GM19351 (cell line): Measurements from ENCODE around the gene GLT8D2.

Experiments used
- ATAC-seq: cut with Tn5 transposase; IDR thresholded peaks from one replicate; pipeline ENCODE4 v1.9.1; 2021; ENCODE audit warnings: mild to moderate bottlenecking, moderate library complexity; ENCODE audit not compliant: unreplicated experiment

The GLT8D2 gene

DNA sequence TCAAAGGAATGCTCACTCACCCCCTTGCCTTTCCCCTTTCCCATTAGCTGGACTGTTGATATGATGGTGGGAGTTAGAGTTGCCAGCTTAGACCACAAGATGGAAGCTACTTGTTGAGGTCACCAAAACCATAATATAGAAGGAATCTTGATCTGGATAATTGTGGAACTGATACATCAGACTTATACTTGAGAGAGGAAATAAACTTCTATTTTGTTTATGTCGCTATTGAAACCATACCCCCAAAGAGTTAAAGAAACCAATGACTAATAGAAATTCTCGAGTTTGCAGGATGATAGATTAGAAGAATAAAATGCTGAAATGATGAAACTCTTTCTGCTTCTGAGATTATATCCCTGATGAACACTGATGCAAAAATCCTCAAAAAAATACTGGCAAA is 46.4 kb downstream of the GLT8D2 start:
- ATAC-seq, result no peak

DNA sequence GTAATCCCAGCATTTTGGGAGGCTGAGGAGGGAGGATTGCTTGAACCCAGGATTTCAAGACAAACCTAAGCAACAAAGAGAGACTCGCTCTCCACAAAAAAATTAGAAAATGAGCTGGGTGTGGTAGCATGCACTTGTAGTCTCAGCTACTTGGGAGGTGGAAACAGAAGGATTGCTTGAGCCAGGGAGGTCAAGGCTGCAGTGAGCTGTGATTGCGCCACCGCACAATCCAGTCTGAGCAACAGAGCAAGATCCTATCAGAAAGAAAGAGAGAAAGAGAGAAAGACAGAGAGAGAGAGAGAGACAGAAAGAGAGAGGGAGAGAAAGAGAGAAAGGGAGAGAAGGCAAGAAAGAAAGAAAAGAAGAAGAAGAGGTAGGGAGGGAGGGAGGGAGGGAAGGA is 47.3 kb downstream of the GLT8D2 start:
- no peak for ATAC-seq

DNA sequence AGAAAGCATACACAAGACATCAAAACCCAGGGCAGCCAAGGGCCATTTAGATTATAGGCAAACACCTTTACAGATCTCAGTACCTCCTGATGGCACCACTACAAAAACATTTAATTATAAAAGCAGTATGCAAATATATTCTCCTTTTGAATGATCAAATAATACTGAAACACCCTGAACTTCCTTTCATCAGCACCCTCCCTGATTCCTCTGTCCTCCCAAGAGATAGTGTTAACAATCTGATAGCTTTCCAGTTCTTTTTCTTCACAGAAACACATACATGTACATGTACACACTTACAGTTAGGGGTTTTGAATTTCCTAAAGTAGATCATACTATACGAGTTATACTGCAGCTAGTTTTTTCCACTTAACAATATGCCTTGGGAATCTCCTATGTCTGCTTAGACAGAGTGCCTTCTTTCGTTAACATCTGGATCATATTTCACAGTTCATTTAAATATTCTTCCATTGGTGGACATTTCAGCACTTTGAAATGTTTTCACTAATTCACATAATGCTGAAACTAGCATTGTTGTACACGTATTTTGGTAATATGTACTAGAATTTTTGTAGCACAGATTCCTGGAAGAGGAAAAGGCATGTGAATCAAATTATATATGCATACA is 49.1 kb downstream of the GLT8D2 start:
- no peak for ATAC-seq

DNA sequence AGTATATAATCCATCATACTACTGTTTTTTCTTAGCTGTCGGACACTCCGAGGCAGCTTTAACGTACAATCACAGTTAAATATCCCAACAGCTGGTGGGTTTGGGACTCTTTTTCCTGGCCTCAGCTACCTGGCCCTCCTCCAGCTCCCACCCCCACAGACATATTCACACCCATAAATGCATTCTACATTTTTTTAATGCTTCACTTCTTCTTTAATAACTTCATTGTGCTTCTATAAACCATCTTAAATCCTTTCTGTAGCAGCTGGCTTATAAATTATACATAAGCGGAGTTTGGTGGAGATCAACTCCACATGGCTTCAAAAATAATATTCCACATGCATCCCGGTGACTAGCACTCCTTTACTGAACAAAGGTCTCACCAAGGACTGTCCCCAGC is 51.0 kb downstream of the GLT8D2 start:
- ATAC-seq, result no peak

DNA sequence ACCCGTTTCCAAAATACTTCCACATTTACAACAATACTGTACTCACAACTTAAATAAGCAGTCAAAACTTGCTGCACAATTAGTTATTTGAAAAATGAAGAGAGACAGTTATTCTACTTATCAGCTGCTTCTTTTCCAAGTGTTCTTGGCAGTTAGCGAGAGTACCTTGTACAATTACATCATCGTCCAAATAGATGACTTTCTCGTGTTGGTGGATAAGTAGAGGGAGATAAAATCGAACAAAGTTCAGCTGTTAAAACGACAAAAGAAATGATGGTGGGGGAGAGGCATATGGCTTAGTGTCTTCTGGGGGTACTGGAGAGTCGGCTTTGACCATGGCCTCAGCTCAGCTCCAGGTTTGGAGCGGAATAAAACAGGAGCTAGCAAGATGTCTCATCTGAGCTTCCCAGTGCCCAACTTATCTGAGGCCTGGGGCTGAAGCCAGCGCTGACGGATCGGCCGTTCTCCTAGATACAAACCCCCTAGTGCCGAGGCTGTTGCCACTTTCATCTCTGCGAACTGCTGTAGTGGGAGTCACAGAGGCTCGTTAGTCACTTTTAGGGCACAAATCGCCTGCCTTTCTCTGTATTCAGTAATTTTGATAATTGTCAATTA is 52.6 kb downstream of the GLT8D2 start:
- no peak for ATAC-seq

DNA sequence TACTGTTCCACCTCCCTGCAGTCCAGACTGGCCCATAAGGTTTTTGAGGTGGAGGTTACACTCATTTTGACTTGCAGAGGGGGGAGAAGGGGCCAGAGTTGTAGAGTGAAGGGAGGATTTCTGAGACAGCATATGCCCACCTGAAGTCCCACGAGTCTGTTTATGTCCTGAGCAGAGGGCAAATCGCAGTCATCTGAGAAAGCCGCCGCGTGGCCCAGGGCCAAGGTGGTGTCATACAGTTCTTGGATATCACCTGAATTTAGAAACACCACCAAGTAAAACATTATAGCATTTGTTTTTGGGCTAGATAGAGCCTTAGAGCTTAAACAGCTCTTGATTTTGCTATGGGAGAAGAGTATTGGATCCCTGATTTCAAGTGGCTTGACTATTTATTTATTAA is 53.4 kb downstream of the GLT8D2 start:
- ATAC-seq, result no peak

DNA sequence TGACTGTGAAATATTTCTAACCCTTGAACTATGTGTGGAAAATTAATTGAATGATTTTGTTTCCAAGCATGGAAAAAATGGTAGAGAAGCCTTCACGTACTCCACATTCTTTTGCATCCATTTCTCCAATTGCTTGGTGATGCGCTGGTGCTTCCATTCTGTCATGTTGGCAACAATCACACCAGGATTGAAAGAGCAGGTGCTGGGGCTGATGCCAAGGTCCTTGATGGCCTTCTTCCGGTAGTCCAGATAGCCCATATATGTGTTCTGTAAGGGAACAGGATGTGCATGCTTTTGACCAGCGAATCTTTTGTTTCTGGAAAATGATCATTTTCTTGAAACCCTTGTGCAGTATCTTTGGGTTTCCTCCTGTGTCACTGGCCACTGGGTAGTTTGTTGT is 55.8 kb downstream of the GLT8D2 start:
- ATAC-seq, result no peak

DNA sequence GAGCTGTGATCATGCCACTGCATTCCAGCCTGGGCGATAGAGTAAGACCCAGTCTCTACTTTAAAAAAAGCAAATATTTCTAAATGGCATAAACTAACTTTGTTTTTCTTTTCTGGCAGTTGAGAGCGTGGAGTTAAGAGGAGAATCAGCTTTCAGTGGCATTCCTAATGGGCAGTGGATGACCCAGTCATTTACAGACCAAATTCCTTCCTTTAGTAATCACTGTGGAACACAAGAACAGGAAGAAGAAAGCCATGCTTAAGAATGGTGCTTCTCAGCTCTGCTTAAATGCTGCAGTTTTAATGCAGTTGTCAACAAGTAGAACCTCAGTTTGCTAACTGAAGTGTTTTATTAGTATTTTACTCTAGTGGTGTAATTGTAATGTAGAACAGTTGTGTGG is 63.2 kb downstream of the GLT8D2 start:
- ATAC-seq, result no peak

DNA sequence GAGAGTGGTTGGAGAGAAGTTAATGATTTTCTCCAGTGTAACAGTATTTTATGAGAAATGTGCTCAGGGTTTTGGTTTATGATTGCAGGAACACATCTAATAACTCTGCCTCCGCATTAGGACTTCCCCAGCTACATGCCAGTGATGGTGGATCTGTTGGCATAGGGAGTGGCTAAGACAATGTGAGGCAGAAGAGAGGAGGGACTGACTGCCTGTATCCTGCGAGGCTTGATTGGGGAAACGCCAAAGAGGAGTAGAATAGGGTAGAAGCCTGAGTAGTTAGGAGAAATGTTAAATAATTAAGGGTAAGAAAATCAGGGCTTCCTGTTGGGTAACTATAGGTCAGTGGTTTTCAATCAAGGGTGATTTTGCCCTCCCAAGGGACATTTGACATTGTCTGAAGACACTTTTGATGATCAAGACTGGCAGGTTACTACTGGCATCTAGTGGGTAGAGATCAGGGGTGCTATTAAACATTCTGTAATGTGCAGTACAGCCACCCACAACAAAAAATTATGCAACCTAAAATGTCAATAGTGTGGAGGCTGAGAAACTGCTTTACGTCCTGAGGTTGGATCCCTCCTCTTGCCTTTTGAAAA is 71.5 kb downstream of the GLT8D2 start:
- no peak for ATAC-seq

DNA sequence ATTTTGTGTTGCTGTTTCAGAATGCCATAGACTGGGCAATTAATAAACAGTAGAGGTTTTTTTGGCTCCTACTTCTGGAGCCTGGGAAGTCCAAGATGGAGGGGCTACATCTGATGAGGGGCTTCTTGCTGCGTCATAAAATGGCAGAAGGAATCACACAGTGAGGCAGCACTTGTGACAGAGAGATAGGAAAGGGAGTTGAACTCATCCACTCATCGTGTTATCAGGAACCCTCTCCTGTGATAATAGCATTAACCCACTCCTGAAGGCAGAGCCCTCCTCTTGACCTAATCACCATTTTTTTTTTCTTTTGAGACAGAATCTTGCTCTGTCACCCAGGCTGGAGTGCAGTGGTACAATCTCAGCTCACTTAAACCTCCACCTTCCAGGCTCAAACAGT is 74.6 kb downstream of the GLT8D2 start:
- ATAC-seq, result no peak

DNA sequence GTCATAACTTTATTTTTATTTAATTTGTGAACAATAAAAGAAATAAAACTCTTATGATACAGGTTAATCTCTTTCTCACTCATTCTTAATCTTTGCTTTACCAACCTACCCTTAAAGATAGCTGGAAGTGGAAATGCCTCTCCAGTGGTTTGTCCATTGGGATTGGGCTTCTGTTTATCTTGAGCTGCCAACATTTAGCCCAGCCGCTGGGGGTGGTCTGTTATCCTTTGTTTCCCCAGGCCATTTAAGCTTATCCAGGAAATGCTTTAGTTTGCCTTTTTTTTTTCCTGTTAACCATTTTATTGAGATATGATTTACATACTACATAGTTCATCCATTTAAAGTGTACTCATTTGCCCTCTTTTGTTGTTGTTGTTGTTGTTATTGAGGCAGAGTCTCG is 76.1 kb downstream of the GLT8D2 start:
- ATAC-seq, result no peak

DNA sequence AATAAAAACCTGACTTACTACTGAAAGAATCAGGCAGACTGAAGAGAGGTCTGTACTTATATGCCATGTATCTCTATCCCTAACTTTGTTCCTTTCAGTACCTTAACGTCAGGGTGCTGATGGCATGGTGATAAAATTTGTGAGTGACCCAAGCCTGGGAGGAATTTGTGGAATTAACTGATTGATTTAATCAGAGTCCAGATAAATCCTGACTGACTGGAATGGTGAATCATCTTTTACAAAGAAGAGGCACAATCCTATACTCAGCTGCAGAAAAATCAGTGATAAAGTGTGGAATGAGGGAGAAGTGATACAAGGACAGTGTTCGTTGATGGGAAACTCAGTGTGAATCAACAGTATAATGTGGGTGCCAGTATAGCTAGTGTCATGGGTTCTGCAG is 80.6 kb downstream of the GLT8D2 start:
- no peak for ATAC-seq

DNA sequence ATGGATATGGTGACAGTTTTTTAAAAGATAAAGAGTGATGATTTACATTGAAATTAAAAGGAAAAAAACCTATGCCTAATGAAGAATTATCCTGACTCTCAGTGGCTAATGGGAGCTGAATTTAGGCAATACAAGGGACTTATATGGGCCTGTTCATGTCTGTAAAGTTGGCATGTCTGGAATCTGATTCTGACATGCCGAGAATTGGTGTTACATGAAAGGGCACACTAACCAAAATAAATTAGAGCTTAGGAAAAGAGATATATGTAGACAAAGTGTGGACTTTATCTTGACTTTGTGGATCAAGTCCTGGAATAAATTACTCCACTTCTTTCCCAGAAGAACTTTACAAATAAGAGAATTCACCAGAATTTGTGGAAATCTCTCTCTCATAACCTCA is 83.3 kb downstream of the GLT8D2 start:
- ATAC-seq, result no peak

DNA sequence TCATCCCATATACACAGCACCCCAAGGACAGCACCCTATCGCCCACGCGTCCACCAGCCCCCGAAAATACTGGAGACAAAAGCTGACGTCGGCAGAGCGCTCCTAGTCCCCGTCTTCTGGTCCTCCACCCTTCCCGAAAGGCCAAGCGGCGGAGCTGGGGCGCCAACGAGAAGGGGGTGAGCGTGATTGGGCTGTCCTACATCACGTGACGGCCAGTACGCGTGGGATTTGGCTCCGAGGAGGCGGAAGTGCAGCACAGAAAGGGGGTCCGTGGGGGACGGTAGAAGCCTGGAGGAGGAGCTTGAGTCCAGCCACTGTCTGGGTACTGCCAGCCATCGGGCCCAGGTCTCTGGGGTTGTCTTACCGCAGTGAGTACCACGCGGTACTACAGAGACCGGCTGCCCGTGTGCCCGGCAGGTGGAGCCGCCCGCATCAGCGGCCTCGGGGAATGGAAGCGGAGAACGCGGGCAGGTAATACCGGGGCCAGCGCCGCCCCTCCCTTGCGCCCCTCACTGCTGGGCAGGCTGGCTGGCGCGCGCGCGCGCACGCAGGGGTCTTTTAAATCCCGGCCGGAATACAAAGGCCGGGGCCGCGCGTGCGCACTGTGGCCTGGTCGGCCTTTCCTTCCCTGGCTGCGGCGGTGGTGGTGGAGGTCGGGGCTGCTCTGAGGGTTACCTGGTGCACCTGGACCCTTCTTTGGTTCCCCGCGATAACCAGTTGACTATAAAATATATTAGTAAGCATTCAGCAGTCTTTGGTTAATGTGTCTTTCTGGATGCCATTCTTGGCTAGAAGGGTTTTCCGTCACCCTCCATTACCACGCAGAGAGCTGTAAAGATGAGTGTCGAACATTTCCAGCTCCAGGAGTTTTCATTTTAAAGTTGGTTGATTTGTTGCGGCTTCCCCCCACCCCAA is 84.1 kb downstream of the GLT8D2 start, which contains the start of gene TDG:
Gene TDG (plus strand): TSS at position 283 of the 915 bp plus-strand sequence. CDS start 166 bp downstream, at position 449.
- ATAC-seq, result peak; percentile 92

DNA sequence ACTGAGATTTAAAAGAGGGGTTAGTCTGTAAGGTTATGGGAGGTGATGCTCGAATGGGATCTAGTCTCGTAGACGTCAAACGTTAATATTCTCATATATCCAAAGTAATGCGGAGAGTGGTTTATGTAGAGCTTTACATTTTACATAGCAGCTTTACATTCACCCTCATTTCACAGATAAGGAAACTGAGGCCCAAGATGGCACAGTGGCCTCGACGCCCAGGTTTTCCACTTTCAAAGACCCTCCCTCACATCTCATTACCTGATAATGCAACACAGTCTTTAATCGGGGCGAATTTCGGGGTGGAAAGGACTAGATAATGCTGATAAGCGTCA is 84.8 kb downstream of the GLT8D2 start:
- ATAC-seq, result no peak

DNA sequence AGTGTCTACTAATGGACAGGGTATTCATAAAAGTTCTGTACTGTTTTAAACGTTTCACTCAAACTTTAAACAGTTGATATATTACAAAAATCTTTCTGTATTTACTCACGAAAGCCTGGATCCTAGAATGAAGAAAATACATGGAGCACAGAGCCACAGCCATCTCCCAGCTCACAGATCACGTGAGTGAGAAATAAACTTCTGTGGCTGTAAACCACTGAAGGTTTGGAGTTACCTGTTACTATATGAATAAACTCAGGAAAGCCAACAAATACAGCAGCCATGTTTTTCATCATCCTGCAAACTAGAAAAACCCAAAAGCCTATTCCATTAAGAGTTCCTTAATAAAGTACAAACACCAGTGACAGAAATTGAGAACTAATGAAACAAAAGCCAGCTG is 85.2 kb downstream of the GLT8D2 start:
- ATAC-seq, result no peak

DNA sequence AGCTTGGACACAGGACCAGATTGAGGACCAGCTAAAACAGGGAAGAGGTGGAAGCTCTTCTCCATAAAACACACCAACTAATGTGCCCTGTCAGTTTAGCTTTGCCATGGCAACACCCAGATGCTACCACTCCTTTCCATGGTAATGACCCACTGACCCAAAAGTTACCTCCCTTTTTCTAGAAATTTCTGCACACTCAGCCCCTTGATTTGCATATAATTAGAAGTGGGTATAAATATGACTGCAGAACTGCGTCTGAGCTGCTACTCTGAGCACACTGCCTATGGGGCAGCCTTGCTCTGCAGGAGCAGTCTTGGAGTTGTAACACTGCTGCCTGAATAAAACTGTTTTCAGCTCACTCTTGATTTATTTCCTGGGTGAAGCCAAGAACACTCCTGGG is 87.5 kb downstream of the GLT8D2 start:
- no peak for ATAC-seq

DNA sequence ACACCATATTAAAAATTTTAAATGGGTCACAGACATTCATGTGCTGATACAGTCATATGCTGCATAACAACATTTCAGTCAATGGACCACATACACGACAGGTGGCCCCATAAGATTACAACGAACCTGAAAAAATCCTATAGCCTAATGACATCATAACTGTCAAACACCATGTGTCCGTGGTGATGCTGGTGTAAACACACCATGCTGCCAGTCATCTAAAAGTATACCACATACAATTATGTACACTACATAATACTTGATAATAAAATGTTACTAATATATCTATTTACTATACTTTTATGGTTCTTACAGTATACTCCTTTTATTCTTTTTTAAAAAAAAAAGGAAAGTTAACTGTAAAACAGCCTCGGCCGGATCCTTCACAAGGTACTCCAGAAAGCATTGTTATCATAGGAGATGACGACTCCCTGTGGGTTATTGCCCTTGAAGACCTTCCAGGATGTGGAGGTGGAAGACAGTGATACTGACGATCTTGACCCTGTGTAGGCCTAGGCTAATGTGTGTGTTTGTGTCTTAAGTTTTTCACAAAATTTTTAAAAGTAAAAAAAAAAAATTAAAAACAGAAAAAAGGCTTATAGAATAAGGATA is 89.3 kb downstream of the GLT8D2 start:
- no peak for ATAC-seq

DNA sequence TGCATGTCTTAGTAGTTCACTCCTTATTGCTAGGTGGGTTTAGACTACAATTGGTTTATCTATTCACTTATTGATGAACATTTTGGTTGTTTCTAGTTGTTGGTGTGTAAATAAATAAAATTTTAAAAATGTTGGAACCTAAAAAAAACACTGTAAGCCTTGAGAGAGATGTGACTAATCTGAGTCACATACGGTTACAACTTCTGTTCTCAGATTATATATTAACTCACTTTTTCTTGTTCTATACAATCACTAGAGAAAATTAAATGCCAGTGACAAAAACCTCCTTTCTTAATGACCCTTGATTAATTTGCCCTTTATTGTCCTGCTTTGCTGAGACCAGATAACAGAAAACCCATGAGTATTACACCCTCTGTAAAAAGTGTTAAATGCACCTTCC is 91.4 kb downstream of the GLT8D2 start:
- no peak for ATAC-seq

DNA sequence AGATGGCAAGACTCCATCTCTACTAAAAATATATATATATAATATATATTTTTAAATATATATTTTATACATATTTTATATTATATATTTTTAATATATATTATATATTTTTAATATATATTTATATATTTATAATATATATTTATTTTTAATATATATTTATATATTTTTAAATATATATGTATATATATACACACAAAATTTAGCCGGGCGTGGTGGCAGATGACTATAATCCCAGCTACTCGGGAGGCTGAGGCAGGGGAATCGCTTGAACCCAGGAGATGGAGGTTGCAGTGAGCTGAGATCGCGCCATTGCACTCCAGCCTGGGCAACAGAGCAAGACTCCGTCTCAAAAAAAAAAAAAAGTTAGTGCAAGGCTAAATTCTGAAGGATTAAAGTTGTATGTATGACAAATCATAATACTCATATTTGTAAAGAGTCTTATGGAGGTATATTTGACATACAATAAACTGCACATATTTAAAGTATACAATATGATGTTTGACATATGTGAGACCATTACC is 92.1 kb downstream of the GLT8D2 start:
- no peak for ATAC-seq

DNA sequence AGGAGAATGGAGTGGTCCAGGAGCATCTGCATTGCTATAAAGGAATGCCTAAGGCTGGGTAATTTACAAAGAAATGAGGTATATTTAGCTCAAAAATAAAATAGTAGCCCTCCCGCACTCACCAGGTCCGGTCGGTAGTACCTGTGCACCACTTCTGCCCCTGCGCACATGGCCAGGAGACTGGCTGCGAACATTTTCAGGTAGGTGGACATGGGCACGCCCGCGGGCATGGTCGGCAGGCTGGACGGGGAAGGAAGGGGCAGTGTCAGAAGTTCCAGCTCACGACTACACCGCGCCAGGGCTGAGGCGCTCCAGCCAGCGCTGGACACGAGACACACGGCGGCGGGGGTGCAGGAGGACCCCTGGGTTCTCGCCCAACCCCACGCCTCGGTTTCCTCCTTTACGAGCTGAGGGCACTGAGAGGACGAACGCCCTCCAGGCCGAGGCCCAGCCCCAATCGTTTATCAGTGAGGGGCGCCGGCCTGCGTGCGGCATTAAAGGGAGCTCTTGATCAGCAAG is 93.4 kb downstream of the GLT8D2 start:
- ATAC-seq, result peak; percentile 17
